Neural cell (in vitro differentiated cells): ENCODE results near the gene AGRN. TPM values are rescaled to one million over a fixed set of nuclear protein-coding genes. Genes with fewer than 3 reads are reported as not detected.

ENCODE experiments used
- polyA plus RNA-seq: library from polyadenylated mRNA; depleted of rRNA; stranded (reverse); fragments of >200 nt; gene quantifications from 2 replicates; pipeline ENCODE4 v1.2.3, GENCODE V29; 2014
- small RNA-seq, 3 experiments: library from RNA; depleted of rRNA; stranded (forward); fragments of <200 nt; gene quantifications; one replicate each; pipeline ENCODE3, GENCODE V24; 2012

Gene AGRN
- polyA plus RNA-seq, 1 donor from 2014 or later, result 104 TPM

Small RNA genes lying within 50 kb of the gene (small RNA-seq; reads per million reads assigned to genes)
- gene AL645608.3, result 0 reads per million in 3 experiments

Other genes with a start within 250 kb of the AGRN start
- gene SAMD11, start 96.2 kb upstream of the AGRN start, polyA plus RNA-seq, result 11.2 and 21.6 TPM in 2 replicates
- gene NOC2L, start 60.9 kb upstream of the AGRN start, polyA plus RNA-seq, result 77.2 and 78.2 TPM in 2 replicates
- 52.3 and 64.2 TPM in 2 replicates for gene KLHL17, start 59.5 kb upstream of the AGRN start, polyA plus RNA-seq
- 0.28 and 1.1 TPM in 2 replicates for gene PLEKHN1, start 53.6 kb upstream of the AGRN start, polyA plus RNA-seq
- not detected in 2 replicates for gene PERM1, start 38.0 kb upstream of the AGRN start, polyA plus RNA-seq
- 196 and 204 TPM in 2 replicates for gene HES4, start 20.0 kb upstream of the AGRN start, polyA plus RNA-seq
- 3.0 and 8.0 TPM in 2 replicates for gene ISG15, start 6.6 kb upstream of the AGRN start, polyA plus RNA-seq
- not detected in 2 replicates for gene RNF223, start 54.2 kb downstream of the AGRN start, polyA plus RNA-seq
- gene C1orf159, start 96.0 kb downstream of the AGRN start, polyA plus RNA-seq, result 31.5 and 52.6 TPM in 2 replicates
- gene TTLL10, start 153.8 kb downstream of the AGRN start, polyA plus RNA-seq, result not detected in 2 replicates
- gene TNFRSF18, start 186.5 kb downstream of the AGRN start, polyA plus RNA-seq, result not detected in 2 replicates
- gene TNFRSF4, start 194.0 kb downstream of the AGRN start, polyA plus RNA-seq, result 0.66 TPM in 1 of 2 replicates, not detected in the other
- 91.2 and 114 TPM in 2 replicates for gene SDF4, start 211.9 kb downstream of the AGRN start, polyA plus RNA-seq
- gene B3GALT6, start 212.1 kb downstream of the AGRN start, polyA plus RNA-seq, result 46.5 and 52.6 TPM in 2 replicates
- gene C1QTNF12, start 226.6 kb downstream of the AGRN start, polyA plus RNA-seq, result 0.74 TPM in 1 of 2 replicates, not detected in the other